Anterior cingulate cortex (tissue), 58 donors: Measurements from ENCODE around the gene NOL4.

Experiments used
- DNase-seq, 58 donors: peaks; one replicate each; lab custom pipeline; 2025; lab: John Stamatoyannopoulos, UW

NOL4 gene

GRCh38 chr18:34203866-34204265 lies 20.8 kb downstream of the NOL4 start:
- no peak for DNase-seq

GRCh38 chr18:34196256-34196655 lies 28.5 kb downstream of the NOL4 start:
- DNase-seq, result no peak

GRCh38 chr18:34194239-34194638 lies 30.5 kb downstream of the NOL4 start:
- DNase-seq, result no peak

GRCh38 chr18:34189656-34190435 lies 34.9 kb downstream of the NOL4 start:
- no peak for DNase-seq
